GM13977 (cell line): ENCODE results near the gene CARD19.

Experiments
- DNase-seq: peaks from one replicate; pipeline ENCODE4 v3.0.0; 2012; ENCODE audit warnings: low spot score
- CTCF ChIP-seq: IDR thresholded peaks from 2 replicates; pipeline ENCODE4 v1.5.1; 2012; ENCODE audit warnings: mild to moderate bottlenecking, control low read depth; ENCODE audit not compliant: insufficient read depth; ENCODE audit errors: extremely low read depth, missing control alignments
- in situ Hi-C: fragments of 300-500 bp; cut with MboI; formaldehyde crosslinking; loops from one replicate; pipeline ENCODE4 v1.12.0; 2022; ENCODE audit warnings: low sequenced_read_pairs, low pct_unique_long_range_greater_than_20kb, mixed read lengths, inconsistent platforms; ENCODE audit not compliant: unreplicated experiment

Gene CARD19

GRCh38 chr9:93053781-93054331, 42.2 kb upstream of the CARD19 start:
- TF ChIP-seq CTCF, result no peak
- in situ Hi-C loops, result no loop called here
- DNase-seq, result no peak

GRCh38 chr9:93054758-93055704, 41.0 kb upstream of the CARD19 start:
- TF ChIP-seq CTCF, result no peak
- in situ Hi-C loops, result no loop called here
- DNase-seq, result no peak

GRCh38 chr9:93057042-93057702, 38.8 kb upstream of the CARD19 start:
- in situ Hi-C loops, result no loop called here
- no peak for TF ChIP-seq CTCF
- DNase-seq, result no peak

- in situ Hi-C loops, result no loop called here
- no peak for TF ChIP-seq CTCF
- DNase-seq, result no peak
Measured at GRCh38 chr9:93057703-93058354, 38.2 kb upstream of the CARD19 start.

GRCh38 chr9:93058355-93059010, 37.5 kb upstream of the CARD19 start, which contains the start of gene SUSD3:
SUSD3 (plus strand) TSS chr9:93058701; CDS start chr9:93058743, 42 bp downstream.
- in situ Hi-C loops, result no loop called here
- TF ChIP-seq CTCF, result no peak
- DNase-seq, result peak; percentile 92

GRCh38 chr9:93059011-93059714, 36.9 kb upstream of the CARD19 start:
- peak; percentile 56 for DNase-seq
- in situ Hi-C loops, result no loop called here
- no peak for TF ChIP-seq CTCF
